Osteoblast (primary cell): ENCODE results near the gene MTG2. TPM values are rescaled to one million over a fixed set of nuclear protein-coding genes. Genes with fewer than 3 reads are reported as not detected.
A peak's percentile ranks its signal among the peaks of the same experiment; 100 is the strongest.

Experiments used
- DNase-seq: peaks from one replicate; pipeline ENCODE4 v3.0.0; 2011; ENCODE audit warnings: low spot score, mixed read lengths; ENCODE audit not compliant: insufficient read length; ENCODE audit errors: missing footprints
- H2AFZ ChIP-seq: 2 replicates; pipeline ENCODE4 v1.6.0; 2011; ENCODE audit warnings: mild to moderate bottlenecking, low read length
- H3K27ac ChIP-seq: 2 replicates; pipeline ENCODE4 v1.5.1; 2011; ENCODE audit warnings: mild to moderate bottlenecking, low read depth, low read length, moderate library complexity
- H3K27me3 ChIP-seq: 2 replicates; pipeline ENCODE4 v1.6.0; 2012; ENCODE audit warnings: mild to moderate bottlenecking, control low read depth, inconsistent platforms, low read length, moderate library complexity; ENCODE audit not compliant: insufficient read depth
- H3K36me3 ChIP-seq: 2 replicates; pipeline ENCODE4 v1.5.1; 2011; ENCODE audit warnings: mild to moderate bottlenecking, low read length, control low read depth, moderate library complexity; ENCODE audit not compliant: insufficient read depth
- H3K4me1 ChIP-seq: 2 replicates; pipeline ENCODE4 v1.5.1; 2011; ENCODE audit warnings: mild to moderate bottlenecking, low read length, control low read depth, moderate library complexity; ENCODE audit not compliant: insufficient read depth
- H3K4me2 ChIP-seq: 2 replicates; pipeline ENCODE4 v1.6.0; 2011; ENCODE audit warnings: mild to moderate bottlenecking, low read length; ENCODE audit not compliant: insufficient read depth
- H3K4me3 ChIP-seq: fragments of 200-600 bp; sonication (generic); 3 replicates; pipeline ENCODE4 v1.5.1; 2012; ENCODE audit warnings: mild to moderate bottlenecking, low read length, inconsistent platforms; ENCODE audit not compliant: insufficient read depth
- H3K79me2 ChIP-seq: 2 replicates; pipeline ENCODE4 v1.6.0; 2012; ENCODE audit warnings: mild to moderate bottlenecking, low read length, control low read depth, inconsistent platforms; ENCODE audit not compliant: insufficient read depth
- H3K9me3 ChIP-seq: 2 replicates; pipeline ENCODE4 v1.5.1; 2011; ENCODE audit warnings: low read depth, low read length, control low read depth
- H4K20me1 ChIP-seq: 2 replicates; pipeline ENCODE4 v1.6.0; 2012; ENCODE audit warnings: mild to moderate bottlenecking, low read length, control low read depth; ENCODE audit not compliant: insufficient read depth
- total RNA-seq: library from RNA; depleted of rRNA; stranded (reverse); fragments of >200 nt; gene quantifications from 2 replicates; pipeline ENCODE4 v1.2.3, GENCODE V29; 2012
- TF ChIP-seq, protein P1 (sequence below): IDR thresholded peaks from 2 replicates; pipeline ENCODE4 v1.5.1; 2011; ENCODE audit warnings: mild to moderate bottlenecking, low read depth, low read length, moderate library complexity; ENCODE audit errors: extremely low read depth

Gene MTG2
- total RNA-seq, 1 donor, result 22.1 TPM

DNA sequence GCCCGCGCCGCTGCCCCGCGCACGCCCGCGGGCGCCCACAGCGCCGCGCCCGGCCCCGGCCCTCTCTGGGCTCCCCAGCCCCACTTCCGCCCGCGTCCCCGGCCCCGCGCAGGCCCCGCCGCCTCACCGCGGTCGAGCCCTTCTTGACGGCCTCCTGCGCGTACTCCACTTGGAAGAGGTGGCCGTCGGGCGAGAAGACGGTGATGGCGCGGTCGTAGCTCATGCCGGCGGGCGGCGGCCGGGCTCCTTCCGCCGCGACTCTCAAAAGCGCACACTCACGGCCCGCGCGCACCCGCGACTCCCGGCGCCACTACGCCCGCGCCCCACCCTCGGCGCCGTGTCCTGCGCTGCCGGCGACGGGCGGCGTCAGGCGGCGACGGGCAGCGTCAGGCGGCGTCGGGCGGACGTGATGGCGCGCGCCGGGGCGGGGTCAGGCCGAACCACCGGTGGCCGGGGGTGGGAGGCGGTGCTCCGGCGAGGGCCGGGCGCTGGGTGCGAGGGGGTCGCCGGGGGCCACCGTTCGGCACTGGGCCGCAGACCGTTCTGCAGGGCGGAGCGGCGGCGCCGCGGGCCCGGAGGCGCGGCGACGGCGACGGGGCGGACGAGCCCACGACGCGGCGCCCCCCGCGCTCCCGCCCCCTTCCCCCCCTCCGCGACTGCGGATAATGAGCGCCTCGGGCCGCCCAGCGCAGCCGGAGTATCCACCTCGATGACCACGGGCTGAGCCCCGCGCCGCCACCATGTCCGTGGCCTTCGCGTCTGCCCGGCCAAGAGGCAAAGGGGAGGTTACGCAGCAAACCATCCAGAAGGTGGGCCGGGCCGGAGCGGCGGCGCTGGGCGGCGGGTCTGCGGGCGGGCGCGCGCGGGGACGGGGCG, 39.5 kb upstream of the MTG2 start, which contains the start of the genes PSMA7 and SS18L1:
TSS of gene PSMA7 (minus strand) at position 314 of the 876 bp plus-strand sequence. CDS start at position 223, 91 bp downstream.
TSS of gene SS18L1 (plus strand) at position 689 of the 876 bp plus-strand sequence. CDS start at position 741, 52 bp downstream.
- peak within 1 kb of the TSS; percentile 41 for H2AFZ ChIP-seq
- H3K27me3 ChIP-seq, result no peaks in the 10 kb centered on the region
- peak; percentile 100 for DNase-seq
- peaks cover 88% of the 10 kb centered on the region for H3K79me2 ChIP-seq
- H3K4me2 ChIP-seq, result peak within 1 kb of the TSS; percentile 93
- TF ChIP-seq, protein P1, sequence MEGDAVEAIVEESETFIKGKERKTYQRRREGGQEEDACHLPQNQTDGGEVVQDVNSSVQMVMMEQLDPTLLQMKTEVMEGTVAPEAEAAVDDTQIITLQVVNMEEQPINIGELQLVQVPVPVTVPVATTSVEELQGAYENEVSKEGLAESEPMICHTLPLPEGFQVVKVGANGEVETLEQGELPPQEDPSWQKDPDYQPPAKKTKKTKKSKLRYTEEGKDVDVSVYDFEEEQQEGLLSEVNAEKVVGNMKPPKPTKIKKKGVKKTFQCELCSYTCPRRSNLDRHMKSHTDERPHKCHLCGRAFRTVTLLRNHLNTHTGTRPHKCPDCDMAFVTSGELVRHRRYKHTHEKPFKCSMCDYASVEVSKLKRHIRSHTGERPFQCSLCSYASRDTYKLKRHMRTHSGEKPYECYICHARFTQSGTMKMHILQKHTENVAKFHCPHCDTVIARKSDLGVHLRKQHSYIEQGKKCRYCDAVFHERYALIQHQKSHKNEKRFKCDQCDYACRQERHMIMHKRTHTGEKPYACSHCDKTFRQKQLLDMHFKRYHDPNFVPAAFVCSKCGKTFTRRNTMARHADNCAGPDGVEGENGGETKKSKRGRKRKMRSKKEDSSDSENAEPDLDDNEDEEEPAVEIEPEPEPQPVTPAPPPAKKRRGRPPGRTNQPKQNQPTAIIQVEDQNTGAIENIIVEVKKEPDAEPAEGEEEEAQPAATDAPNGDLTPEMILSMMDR, result no peak
- H3K4me1 ChIP-seq, result peaks cover 24% of the 10 kb centered on the region
- H3K4me3 ChIP-seq, result peak within 1 kb of the TSS; percentile 85
- H3K27ac ChIP-seq, result peak within 1 kb of the TSS; percentile 69
- no peaks in the 10 kb centered on the region for H3K9me3 ChIP-seq
- H3K36me3 ChIP-seq, result peaks cover 28% of the 10 kb centered on the region
- peaks cover 77% of the 10 kb centered on the region for H4K20me1 ChIP-seq

DNA sequence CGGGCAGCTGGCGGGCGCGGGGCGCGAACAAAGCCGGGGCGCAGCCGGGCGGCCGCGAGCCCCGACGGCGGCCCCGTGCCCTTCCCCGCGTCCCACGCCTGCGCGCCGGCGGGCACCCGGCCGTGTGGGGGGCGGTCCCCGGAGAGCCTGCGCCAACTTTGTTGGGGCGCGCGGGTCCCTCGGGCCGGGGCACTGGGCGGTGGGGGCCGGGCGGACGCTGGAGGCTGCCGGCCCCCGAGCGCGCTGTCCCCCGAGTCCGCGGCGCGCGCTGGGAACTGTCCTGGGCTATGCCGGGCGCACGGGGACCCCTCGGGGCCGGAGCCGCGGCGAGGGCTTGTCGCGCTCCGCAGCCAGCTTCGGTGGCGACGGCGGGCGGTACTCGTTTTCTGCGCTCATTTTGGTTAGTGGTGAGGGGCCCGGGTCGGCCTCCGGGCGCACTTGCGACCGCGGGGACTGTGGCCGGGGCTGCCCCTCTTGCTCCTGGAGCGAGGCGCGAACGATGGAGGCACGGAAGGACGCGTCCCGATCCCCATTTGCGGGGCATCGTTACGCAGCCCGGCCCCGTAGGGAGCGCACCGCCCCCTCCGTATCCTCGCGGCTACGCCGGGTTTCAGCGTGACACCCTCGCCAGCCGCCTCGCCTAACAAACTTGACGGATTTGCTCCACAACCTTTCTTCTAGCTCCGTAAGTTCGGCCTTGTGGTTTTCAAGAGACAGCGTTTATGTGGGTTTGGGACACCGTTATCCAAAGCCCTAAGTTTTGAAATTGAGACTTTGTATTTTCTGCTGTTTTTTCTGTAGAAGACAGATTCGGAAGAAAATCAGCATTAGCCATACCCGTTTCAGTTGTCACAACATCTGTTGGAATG, 38.6 kb upstream of the MTG2 start:
- Histone ChIP-seq H3K27ac (peak overlapping the region; percentile 40), H4K20me1 (peaks cover 78% of the 10 kb centered on the region), H3K36me3 (peaks cover 20% of the 10 kb centered on the region), H3K79me2 (peaks cover 90% of the 10 kb centered on the region), H3K4me1 (peaks cover 24% of the 10 kb centered on the region), H3K4me2 (peak overlapping the region; percentile 84), H3K9me3 (no peaks in the 10 kb centered on the region), H3K4me3 (peak overlapping the region; percentile 85), H2AFZ (peak overlapping the region; percentile 11), H3K27me3 (no peaks in the 10 kb centered on the region)
- TF ChIP-seq, protein P1, result no peak
- peak; percentile 95 for DNase-seq

DNA sequence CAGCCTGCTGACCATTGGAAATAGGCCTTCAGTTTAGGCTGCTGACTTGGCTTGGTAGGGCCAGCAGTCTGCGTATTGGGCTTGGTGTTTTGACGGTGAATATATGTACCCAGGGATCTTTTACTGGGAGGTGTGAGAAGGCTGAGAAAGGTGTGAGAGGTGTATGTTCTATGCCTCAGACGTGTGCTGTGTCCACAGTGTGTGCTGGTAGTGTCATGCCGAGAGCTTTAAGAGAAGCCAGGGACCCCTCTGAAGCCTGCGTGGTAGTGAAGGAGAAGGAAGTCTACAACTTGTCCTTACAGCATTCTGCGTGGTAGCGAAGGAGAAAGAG, 37.2 kb upstream of the MTG2 start:
- H3K9me3 ChIP-seq, result no peaks in the 10 kb centered on the region
- H3K4me3 ChIP-seq, result no peak overlapping the region
- peak overlapping the region; percentile 84 for H3K4me2 ChIP-seq
- TF ChIP-seq, protein P1, result no peak
- H3K36me3 ChIP-seq, result peaks cover 5% of the 10 kb centered on the region
- peaks cover 76% of the 10 kb centered on the region for H4K20me1 ChIP-seq
- no peak overlapping the region for H2AFZ ChIP-seq
- H3K4me1 ChIP-seq, result peaks cover 22% of the 10 kb centered on the region
- no peak for DNase-seq
- H3K79me2 ChIP-seq, result peaks cover 90% of the 10 kb centered on the region
- no peak overlapping the region for H3K27ac ChIP-seq
- no peaks in the 10 kb centered on the region for H3K27me3 ChIP-seq
